ENCODE measurements around the gene C10orf67.

DNA sequence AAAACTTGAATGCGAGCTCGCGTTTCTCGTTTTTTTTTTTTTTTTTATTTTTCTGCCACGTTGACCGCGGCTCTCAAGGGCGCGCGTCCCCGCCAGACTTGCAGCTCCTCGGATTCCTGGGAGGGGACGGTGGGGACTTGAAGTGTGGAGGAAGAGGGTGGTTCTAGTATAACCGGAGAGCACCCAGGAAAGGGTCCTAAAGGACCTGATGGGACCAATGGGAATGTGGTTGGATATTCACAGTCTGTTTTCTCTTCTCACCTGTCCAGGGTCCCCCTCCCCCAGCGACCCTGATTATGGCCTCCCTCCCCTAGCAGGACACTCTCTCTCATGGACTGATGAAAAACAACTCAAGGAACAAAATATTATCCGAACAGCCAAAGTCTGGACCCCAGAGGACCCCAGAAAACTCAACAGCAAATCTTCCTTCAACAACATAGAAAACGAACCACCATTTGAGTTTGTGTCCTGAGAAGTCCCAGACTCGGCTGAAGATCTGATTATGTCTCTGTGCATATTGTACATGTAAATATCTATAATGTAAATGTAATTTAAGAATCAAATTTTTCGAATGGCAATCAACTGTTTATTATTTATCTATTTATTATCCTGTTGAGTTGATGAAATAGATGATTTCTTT, 151.0 kb downstream of the C10orf67 start:
- TF ChIP-seq POLR2A (IDR thresholded peaks at IDR 0.05) (no peak), POLR2AphosphoS5 (IDR thresholded peaks at IDR 0.05; ENCODE audit: insufficient read depth in 1 of 2, low read depth in 1 of 2) (no peak)
- TF ChIP-seq, protein P1, sequence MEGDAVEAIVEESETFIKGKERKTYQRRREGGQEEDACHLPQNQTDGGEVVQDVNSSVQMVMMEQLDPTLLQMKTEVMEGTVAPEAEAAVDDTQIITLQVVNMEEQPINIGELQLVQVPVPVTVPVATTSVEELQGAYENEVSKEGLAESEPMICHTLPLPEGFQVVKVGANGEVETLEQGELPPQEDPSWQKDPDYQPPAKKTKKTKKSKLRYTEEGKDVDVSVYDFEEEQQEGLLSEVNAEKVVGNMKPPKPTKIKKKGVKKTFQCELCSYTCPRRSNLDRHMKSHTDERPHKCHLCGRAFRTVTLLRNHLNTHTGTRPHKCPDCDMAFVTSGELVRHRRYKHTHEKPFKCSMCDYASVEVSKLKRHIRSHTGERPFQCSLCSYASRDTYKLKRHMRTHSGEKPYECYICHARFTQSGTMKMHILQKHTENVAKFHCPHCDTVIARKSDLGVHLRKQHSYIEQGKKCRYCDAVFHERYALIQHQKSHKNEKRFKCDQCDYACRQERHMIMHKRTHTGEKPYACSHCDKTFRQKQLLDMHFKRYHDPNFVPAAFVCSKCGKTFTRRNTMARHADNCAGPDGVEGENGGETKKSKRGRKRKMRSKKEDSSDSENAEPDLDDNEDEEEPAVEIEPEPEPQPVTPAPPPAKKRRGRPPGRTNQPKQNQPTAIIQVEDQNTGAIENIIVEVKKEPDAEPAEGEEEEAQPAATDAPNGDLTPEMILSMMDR (IDR thresholded peaks at IDR 0.05), result no peak
